Effector memory CD4-positive, alpha-beta T cell (primary cell): ENCODE data around the gene TRIM38.
"Not testable (repeated sequence)": the region's sequence is repeated elsewhere in the genome, so short reads cannot be mapped to it uniquely, and the experiment has no call there.

ENCODE experiments used
- DNase-seq, 3 donors: peaks; one replicate each; pipeline ENCODE4 v3.0.0-alpha.2; 2020
- H3K27ac ChIP-seq: 2 replicates; pipeline ENCODE4 v1.7.0; 2013; ENCODE audit warnings: mild to moderate bottlenecking, low read length, moderate library complexity; ENCODE audit not compliant: insufficient read depth, poor library complexity, severe bottlenecking
- H3K27me3 ChIP-seq: replicated peaks from 2 replicates; pipeline ENCODE4 v1.7.0; 2013; ENCODE audit warnings: mild to moderate bottlenecking, low read length; ENCODE audit not compliant: insufficient read depth, control insufficient read depth, poor library complexity, severe bottlenecking
- H3K36me3 ChIP-seq: 2 replicates; pipeline ENCODE4 v1.7.0; 2013; ENCODE audit warnings: mild to moderate bottlenecking, low read length, moderate library complexity; ENCODE audit not compliant: control insufficient read depth, insufficient read depth
- H3K4me1 ChIP-seq: 2 replicates; pipeline ENCODE4 v1.7.0; 2013; ENCODE audit warnings: low read length, mild to moderate bottlenecking; ENCODE audit not compliant: control insufficient read depth, insufficient read depth, poor library complexity, severe bottlenecking
- H3K4me3 ChIP-seq: 2 replicates; pipeline ENCODE4 v1.7.0; 2013; ENCODE audit warnings: low read length, low read depth, mild to moderate bottlenecking; ENCODE audit not compliant: insufficient read depth, poor library complexity, severe bottlenecking
- H3K9me3 ChIP-seq: 2 replicates; pipeline ENCODE4 v1.7.0; 2013; ENCODE audit warnings: mild to moderate bottlenecking, low read length, moderate library complexity; ENCODE audit not compliant: control insufficient read depth

TRIM38 gene

GRCh38 chr6:25942561-25943147 is 19.9 kb upstream of the TRIM38 start:
- Histone ChIP-seq H3K27me3 (no peaks in the 10 kb centered on the region), H3K36me3 (no peaks in the 10 kb centered on the region), H3K27ac (no peak overlapping the region), H3K9me3 (no peaks in the 10 kb centered on the region), H3K4me1 (peaks cover 6% of the 10 kb centered on the region), H3K4me3 (no peak overlapping the region)
- DNase-seq, result no peak

DNA sequence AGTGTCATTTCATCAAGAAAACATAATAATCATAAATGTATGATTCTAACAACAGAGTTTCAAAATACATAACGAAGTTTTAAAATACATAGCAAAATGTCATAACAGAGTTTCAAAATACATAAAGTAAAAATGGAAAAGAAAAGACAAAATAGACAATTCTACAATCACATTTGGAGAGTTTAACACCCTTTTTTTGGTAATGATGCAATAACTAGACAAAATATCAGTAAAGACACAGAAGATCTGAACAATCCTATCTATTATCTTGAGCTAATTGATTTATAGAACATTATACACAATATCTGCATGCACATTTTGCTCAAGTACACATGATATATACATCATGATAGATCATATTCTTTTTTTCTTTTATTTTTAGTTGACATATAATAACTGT is 18.7 kb upstream of the TRIM38 start:
- Histone ChIP-seq H3K27me3 (no peaks in the 10 kb centered on the region), H3K9me3 (no peaks in the 10 kb centered on the region), H3K4me3 (no peak overlapping the region), H3K36me3 (no peaks in the 10 kb centered on the region), H3K4me1 (peaks cover 6% of the 10 kb centered on the region), H3K27ac (no peak overlapping the region)
- no peak for DNase-seq

GRCh38 chr6:25944688-25945574 is 17.7 kb upstream of the TRIM38 start:
- no peak overlapping the region for H3K4me3 ChIP-seq
- peaks cover 6% of the 10 kb centered on the region for H3K4me1 ChIP-seq
- no peak overlapping the region for H3K27ac ChIP-seq
- H3K36me3 ChIP-seq, result no peaks in the 10 kb centered on the region
- H3K27me3 ChIP-seq, result no peaks in the 10 kb centered on the region
- no peak for DNase-seq
- H3K9me3 ChIP-seq, result no peaks in the 10 kb centered on the region

DNA sequence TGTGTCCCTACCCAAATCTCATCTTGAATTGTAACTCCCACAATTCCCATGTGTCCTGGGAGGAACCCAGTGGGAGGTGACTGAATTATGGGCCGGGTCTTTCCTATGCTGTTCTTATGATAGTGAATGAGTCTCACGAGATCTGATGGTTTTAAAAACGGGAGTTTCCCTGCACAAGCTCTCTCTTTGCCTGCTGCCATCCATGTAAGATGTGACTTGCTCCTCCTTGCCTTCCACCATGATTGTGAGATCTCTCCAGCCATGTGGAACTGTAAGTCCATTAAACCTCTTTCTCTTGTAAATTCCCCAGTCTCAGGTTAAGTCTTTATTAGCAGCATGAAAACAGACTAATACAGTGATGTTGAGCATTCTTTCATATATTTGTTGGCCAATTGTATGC is 16.9 kb upstream of the TRIM38 start:
- not testable (repeated sequence) for H3K9me3 ChIP-seq, DNase-seq, H3K4me3 ChIP-seq, H3K27ac ChIP-seq, H3K27me3 ChIP-seq, H3K4me1 ChIP-seq, H3K36me3 ChIP-seq

DNA sequence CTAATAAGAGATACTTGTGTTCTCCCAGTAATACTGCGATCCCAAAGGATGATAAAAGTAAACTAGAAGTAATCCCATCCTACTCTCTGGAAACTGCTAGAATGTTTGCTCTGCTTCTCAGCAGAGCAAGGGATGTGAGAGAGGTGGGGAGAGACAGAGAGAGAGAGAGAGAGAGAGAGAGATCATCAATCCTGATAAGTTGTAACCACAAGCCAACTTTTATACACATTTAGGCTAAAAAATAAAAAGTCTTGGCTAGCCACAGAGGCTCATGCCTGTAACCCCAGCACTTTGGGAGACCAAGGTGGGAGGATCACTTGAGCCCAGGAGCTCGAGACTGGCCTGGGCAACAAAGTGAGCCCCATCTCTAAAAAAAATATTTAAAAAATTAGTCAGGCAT is 16.0 kb upstream of the TRIM38 start:
- peaks cover 6% of the 10 kb centered on the region for H3K4me1 ChIP-seq
- H3K27ac ChIP-seq, result no peak overlapping the region
- H3K4me3 ChIP-seq, result no peak overlapping the region
- H3K9me3 ChIP-seq, result no peaks in the 10 kb centered on the region
- no peak for DNase-seq
- H3K36me3 ChIP-seq, result no peaks in the 10 kb centered on the region
- no peaks in the 10 kb centered on the region for H3K27me3 ChIP-seq

DNA sequence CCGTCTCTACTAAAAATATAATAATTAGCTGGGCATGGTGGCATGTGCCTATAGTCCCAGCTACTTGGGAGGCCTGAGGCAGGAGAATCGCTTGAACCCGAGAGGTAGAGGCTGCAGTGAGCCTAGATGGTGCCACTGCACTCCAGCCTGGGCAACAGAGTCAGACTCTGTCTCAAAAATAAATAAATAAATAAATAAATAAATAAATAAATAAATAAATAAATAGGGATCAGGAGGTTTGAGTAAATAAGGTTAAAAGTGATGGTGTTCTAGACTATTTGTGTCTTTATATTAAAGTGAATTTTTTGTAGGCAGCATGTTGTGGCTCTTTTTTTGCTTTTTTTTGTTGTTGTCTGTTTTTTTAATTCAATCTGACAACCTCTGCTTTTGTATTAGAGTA is 15.1 kb upstream of the TRIM38 start:
- not testable (repeated sequence) for H3K36me3 ChIP-seq, H3K4me3 ChIP-seq, H3K4me1 ChIP-seq, H3K9me3 ChIP-seq, DNase-seq, H3K27me3 ChIP-seq, H3K27ac ChIP-seq

DNA sequence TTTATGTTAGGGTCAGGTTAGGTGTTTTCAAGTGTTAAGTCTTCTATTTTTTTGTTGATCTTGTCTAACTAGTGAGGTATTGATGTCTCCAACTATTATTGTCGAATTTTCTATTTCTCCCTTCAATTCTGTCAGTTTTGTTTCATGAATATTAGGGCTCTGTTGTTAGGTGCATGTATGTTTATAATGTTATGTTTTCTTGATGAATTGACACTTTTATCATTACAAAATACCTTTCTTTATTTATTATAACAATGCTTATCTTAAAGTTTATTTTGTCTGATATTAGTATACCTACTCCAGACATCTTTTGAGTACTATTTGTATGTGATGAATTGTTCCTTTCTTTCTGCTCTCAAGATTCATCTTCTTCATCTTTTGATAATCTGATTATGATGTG is 12.9 kb upstream of the TRIM38 start:
- no peak overlapping the region for H3K27ac ChIP-seq
- no peaks in the 10 kb centered on the region for H3K36me3 ChIP-seq
- H3K4me1 ChIP-seq, result peaks cover 6% of the 10 kb centered on the region
- no peak overlapping the region for H3K4me3 ChIP-seq
- H3K9me3 ChIP-seq, result no peaks in the 10 kb centered on the region
- DNase-seq, result no peak
- no peaks in the 10 kb centered on the region for H3K27me3 ChIP-seq

- DNase-seq, result no peak
- Histone ChIP-seq H3K27ac (no peak overlapping the region), H3K27me3 (no peaks in the 10 kb centered on the region), H3K4me3 (no peak overlapping the region), H3K36me3 (no peaks in the 10 kb centered on the region), H3K9me3 (no peaks in the 10 kb centered on the region), H3K4me1 (peaks cover 6% of the 10 kb centered on the region)
Observed at GRCh38 chr6:25950297-25950696, 12.3 kb upstream of the TRIM38 start.

- H3K36me3 ChIP-seq, result no peaks in the 10 kb centered on the region
- no peak for DNase-seq
- peaks cover 6% of the 10 kb centered on the region for H3K4me1 ChIP-seq
- H3K27ac ChIP-seq, result no peak overlapping the region
- no peak overlapping the region for H3K4me3 ChIP-seq
- H3K9me3 ChIP-seq, result no peaks in the 10 kb centered on the region
- no peaks in the 10 kb centered on the region for H3K27me3 ChIP-seq
Observed at GRCh38 chr6:25951296-25952032, 11.1 kb upstream of the TRIM38 start.

- no peaks in the 10 kb centered on the region for H3K9me3 ChIP-seq
- no peaks in the 10 kb centered on the region for H3K36me3 ChIP-seq
- no peaks in the 10 kb centered on the region for H3K27me3 ChIP-seq
- no peaks in the 10 kb centered on the region for H3K4me1 ChIP-seq
- DNase-seq, result no peak
- H3K4me3 ChIP-seq, result no peak overlapping the region
- H3K27ac ChIP-seq, result no peak overlapping the region
Observed at GRCh38 chr6:25952535-25952934, 10.1 kb upstream of the TRIM38 start.
